LHCN-M2 (cell line): ENCODE measurements around the gene ASPSCR1. TPM values are rescaled to one million over a fixed set of nuclear protein-coding genes. Genes with fewer than 3 reads are reported as not detected.

Source experiments
- DNase-seq: peaks from one replicate; pipeline ENCODE4 v3.0.0-alpha.2; 2012; ENCODE audit warnings: low read depth
- total RNA-seq: library from RNA; depleted of rRNA; stranded (reverse); fragments of >200 nt; gene quantifications from 2 replicates; pipeline ENCODE4 v1.2.3, GENCODE V29; 2014

The ASPSCR1 gene
- total RNA-seq, 1 experiment from 2014 or later, result 25.9 TPM

DNA sequence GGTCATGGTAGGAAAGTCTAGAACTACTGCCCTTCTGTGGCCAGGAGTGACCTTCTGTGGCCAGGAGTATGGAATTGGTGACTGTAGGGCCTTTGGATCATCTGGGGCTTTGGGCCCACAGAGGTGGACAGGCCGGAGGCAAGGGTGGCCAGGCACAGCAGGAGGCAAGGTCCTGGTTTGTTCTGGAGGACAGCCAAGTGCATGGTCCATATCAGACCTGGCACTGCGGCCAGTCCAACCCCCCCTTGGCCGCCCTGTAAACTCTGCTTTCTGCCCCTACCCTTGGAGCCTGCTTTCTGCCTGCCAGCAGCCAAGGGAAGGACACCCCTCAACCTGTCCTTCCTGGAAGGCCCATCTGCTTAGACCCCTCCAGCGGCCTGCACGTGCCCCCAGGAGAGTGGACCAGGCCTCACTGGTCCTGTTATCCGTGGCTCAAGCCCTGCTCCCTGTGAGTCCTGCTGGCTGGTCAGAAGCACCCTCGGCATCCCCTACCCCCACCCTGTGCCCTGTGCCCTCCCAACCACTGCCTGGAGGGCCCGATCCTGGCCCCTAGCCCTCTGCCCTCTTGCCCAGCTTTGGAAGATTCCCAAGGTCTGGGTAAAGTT is 62.4 kb downstream of the ASPSCR1 start:
- DNase-seq, result no peak

- DNase-seq, result no peak
These were observed 63.9 kb downstream of the ASPSCR1 start for GRCh38 chr17:82041144-82041814.

- DNase-seq, result no peak
These were observed 65.2 kb downstream of the ASPSCR1 start for GRCh38 chr17:82042649-82043048.

GRCh38 chr17:82043507-82043906 is 66.1 kb downstream of the ASPSCR1 start:
- no peak for DNase-seq

DNA sequence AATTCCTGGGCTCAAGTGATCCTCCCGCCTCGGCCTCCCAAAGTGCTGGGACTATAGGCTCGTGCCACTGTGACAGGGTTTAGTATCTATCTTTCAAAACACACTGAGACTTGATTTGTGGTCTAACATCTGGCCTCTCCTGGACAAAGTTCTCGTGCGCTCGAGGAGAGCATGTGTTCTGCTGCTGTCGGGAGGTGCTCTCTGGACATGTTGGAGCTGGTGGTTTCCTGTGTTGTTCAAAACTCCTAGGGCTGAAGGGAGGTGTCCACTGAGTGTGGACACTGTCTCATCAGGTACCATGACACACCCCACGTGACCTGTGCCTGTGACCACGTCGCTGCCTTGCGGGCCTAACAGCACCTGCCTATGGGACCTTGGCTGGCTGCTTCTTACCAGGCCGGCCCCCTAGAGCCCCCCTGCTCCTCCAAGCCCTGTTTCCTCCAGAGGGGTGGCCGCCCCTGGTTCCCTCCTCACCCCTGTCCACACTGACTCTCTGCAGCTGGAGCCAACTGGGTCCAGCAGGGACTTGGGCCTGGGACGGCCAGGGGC is 68.6 kb downstream of the ASPSCR1 start:
- DNase-seq, result no peak

DNA sequence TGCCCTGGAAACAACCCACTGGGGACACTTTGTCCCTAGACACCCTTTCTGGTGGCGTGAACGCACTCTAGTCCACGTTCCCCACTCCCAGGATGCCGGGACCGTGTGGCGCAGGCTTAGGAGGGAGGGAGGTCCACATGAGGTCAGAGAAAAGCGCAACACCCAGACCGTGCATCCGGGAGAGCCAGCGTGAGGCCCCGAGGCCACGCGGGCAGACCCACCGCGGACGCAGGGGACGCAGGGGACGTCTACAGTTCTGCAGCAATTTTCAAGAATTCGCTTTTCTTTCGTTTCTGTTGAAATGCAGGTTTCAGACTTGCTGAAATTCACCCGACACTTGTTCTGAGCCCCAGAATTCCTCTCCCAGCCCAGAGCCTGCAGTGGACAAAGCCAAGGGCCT is 69.5 kb downstream of the ASPSCR1 start:
- DNase-seq, result no peak

GRCh38 chr17:82047379-82047778 is 70.0 kb downstream of the ASPSCR1 start:
- no peak for DNase-seq

DNA sequence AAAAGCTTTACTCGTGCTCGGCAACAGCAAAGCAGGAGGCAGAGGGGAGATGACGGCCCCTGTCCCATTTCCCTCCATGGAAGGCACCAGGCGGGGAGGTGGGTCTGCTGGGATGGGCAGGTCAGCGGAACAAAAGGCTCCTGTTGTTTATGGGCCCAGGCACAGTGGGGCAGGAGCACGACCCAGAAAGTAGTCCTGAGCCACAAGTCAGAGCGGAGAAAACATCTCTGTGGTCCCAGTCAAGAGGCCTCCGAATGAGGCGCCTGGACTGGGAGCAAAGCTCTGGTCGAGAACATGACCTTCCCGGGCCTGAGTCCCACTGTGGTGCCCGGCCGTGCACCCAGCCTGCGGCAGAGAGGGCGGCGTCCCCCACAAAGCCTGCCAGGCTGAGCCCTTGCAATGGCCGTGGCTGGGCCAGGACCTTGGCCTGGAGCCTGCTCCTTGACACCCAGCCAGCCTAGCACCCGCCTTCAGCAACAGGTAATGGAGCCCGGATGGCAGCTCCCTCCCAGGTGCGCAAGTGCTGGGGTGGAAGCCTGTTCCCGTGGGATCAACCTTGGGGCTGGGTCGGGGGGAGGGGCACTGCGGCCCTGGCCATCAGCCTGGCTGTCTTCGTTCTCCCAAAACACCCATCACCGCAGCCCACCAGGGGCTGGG is 70.6 kb downstream of the ASPSCR1 start:
- no peak for DNase-seq

DNA sequence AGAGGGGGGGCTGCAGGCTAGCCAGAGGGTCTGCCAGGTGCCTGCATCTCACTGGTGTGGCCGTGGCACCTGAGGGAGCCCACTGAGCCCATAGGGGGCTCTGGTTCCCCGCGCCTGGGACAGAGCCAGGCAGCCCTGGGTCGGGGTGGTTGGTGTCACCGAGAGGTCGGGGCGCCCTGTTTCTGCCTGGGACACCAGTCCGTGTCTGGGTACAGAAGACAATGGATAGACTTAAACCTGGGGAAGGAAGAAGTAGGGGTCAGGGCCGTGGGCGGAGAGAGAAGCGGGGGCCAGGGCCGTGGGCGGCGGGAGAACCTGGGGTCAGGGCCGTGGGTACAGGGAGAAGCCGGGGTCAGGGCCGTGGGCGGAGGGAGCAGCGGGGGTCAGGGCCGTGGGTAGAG is 71.1 kb downstream of the ASPSCR1 start:
- no peak for DNase-seq

GRCh38 chr17:82049106-82049505 is 71.7 kb downstream of the ASPSCR1 start:
- DNase-seq, result no peak

GRCh38 chr17:82049521-82049971 is 72.1 kb downstream of the ASPSCR1 start:
- no peak for DNase-seq

DNA sequence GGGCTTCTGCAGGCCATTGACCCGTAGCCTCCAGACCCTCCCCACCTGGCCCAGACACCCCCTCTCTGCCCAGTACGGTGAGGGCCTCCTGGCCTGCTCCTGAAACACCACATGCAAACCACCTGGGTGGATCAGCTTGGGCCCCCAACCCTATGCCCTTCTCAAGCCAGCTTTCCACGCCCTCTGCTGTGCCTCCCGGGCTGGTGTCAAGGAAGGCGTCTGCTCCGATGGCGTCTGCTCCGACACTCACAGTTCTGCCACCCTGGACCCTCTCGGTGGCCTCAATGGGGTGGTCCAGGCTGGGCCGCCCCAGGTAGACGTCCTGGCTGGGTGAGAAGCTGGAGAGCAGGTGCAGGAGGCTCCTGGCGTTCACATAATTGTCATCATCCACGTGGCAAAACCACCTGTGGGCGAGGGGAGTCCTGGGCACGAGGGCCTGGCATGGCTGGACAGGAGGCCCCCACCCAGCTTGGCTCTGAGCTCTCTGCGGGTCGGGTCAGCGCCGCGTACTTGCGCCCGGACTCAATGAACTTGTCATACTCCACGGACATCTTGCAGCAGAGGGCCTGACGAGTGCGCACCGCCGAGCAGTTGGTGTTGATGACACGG is 72.8 kb downstream of the ASPSCR1 start:
- no peak for DNase-seq

DNA sequence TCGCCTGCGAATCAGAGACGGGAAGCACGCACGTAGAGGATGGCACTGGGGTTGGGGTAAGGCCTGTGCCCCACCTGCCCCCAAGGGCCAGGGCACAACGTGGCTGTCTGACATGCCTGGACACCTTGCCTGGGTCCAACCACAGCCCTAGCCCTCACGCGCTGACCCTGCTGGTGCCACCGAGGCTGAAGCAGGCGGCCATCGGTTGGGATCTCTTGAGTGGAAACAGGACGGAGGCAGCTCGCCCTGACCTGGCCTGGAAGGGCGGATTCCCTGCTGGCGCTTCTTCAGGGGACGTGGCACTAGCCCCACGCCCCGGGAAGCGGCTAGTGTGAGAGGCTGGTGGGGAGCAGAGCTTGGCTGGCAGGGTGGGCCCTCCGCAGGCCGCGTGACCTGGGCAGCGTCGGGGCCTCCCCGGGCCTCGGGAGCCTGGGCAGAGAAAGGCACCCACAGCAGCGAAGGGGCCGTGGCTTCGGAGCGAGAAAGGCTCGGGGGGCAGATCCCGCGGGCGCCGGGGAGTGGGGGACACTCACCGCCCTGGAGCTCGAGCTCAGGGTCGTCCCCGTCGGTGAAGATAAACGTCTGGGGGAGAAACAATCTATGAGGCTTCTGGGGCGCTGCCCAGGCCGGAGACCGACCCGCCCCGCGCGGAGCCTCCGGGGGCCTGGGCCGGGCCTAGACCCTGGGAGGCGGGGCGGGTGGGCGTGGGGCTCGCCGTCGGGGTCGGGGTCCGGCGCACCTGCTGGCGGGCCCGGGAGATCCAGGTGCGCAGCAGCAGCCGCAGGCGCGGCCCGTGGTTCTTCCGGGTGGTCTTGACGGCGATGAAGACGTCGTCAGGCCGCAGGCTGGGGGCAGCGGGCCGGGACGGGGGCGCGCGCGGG is 73.6 kb downstream of the ASPSCR1 start:
- no peak for DNase-seq

DNA sequence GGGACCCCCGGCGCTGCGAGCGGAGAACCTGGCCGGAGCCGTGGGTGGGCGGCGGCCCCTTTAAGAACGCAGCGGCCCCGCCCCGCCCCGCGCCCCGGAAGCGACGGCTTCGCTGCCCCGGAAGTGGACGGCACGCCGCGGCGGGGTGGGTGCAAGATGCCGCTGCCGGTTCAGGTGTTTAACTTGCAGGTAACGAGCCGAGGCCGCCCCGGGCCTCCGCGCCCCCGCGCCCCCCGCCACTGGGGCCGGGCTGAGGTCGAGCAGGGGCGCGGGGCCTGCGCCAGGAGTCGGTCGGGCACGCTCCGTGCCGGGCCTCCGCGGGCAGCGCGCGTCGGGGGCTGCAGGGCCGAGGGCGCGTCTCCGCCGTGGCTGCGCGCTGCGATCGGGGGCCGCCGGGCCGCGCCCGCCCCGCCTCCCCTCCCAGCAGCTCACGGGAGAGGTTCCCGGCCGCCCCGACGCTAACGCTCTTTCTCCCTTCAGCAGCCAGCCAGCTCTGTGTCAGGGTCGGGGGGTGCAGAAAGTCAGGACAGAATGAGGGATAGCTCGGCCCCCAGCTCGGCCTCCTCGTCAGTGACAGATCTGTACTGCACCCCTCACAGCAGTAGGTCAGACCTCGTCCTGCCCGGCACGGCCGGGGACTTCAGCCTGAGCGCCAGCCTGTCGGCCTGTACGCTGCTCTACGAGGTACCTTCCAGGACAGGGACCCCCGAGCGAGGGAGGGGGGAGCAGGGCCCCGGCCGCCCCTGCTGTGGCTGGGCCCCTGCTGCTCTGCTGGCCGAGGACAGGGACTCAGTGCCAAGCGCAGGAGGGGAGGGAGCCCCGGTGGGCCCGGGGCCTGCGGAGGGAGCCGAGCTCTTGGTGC is 74.6 kb downstream of the ASPSCR1 start, which contains the start of the genes GPS1 and RFNG:
GPS1 (plus strand) TSS at position 123 of the 862 bp plus-strand sequence; CDS start at position 157, 34 bp downstream.
RFNG (minus strand) TSS at position 36 of the 862 bp plus-strand sequence. CDS start 45 bp downstream, outside the sequence.
- DNase-seq, result peak; percentile 44

- DNase-seq, result no peak
These were observed 75.2 kb downstream of the ASPSCR1 start for GRCh38 chr17:82052638-82053059.

DNA sequence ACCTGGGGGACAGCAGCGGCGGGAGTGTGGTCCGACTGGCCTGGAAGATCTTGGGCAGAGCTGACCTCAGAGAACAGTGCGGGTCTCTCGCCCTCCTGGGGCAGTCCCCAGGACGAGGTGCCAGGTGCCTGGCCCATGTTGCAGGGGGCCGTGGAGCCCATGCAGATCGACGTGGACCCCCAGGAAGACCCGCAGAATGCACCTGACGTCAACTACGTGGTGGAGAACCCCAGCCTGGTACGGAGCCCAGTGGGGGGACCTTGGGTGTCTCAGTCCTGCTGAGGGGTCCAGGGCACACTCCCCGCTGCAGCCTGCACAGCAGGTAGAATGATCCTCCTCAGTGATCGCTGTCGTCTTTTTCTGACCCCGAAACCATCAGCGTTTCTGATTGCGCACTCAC is 75.7 kb downstream of the ASPSCR1 start:
- no peak for DNase-seq

DNA sequence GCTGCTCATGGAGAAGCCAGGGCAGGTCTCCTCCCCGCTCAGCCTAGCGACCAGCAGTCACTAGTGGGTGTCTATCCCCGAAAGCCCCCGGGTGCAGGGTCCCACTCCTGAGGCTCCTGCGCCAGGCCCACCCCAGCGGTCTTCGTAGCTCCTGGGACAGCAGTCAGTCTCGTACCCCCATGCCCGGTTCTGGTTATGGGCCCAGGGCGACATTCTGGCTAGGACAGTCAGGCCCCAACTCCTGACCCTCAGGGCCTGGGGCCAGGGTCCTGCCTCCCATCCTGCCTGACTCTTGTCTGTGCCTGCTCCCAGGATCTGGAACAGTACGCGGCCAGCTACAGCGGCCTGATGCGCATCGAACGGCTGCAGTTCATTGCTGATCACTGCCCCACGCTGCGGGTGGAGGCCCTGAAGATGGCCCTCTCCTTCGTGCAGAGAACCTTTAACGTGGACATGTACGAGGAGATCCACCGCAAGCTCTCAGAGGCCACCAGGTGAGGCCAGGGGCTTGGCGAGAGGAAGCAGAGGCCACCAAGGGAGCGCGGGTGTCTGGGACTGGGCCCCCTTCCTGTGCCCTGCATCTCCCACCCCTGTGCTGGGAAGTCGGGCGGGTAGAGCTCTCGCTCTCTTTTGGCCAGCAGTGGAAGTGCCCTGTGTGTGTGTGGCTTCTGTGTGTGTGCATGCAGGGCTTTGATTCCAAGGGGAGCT is 76.3 kb downstream of the ASPSCR1 start:
- no peak for DNase-seq

GRCh38 chr17:82054351-82055022 is 77.1 kb downstream of the ASPSCR1 start:
- DNase-seq, result no peak
